Epithelial cell of prostate (primary cell): ENCODE data around the gene OR2T12.
"Not testable (repeated sequence)": the region's sequence is repeated elsewhere in the genome, so short reads cannot be mapped to it uniquely, and the experiment has no call there.

Source experiments
- DNase-seq: peaks from one replicate; pipeline ENCODE4 v3.0.0-alpha.2; 2011; ENCODE audit warnings: low read depth, low spot score
- H3K27ac ChIP-seq: fragments of 450-650 bp; 2 replicates; pipeline ENCODE4 v1.5.1; 2017; ENCODE audit warnings: mild to moderate bottlenecking

OR2T12 gene

GRCh38 chr1:248303324-248303723 lies at the start of gene OR2T12:
OR2T12 (minus strand) TSS chr1:248303424; CDS start chr1:248295578, 7,846 bp downstream.
- no peak for DNase-seq

GRCh38 chr1:248348475-248348874 lies 45.3 kb upstream of the OR2T12 start, which contains the start of gene OR14C36:
OR14C36 (plus strand) TSS chr1:248348775; CDS start chr1:248348775, 0 bp downstream.
- no peak within 1 kb of the TSS for H3K27ac ChIP-seq
- DNase-seq, result no peak

More at GRCh38 chr1:248303324-248303723, at the start of gene OR2T12:
- H3K27ac ChIP-seq, result no peak within 1 kb of the TSS

- no peak overlapping the region for H3K27ac ChIP-seq
- DNase-seq, result no peak
Observed at GRCh38 chr1:248343451-248343850, 40.2 kb upstream of the OR2T12 start.

- H3K27ac ChIP-seq, result no peak within 1 kb of the TSS
- DNase-seq, result no peak
Observed at GRCh38 chr1:248324468-248324867, 21.2 kb upstream of the OR2T12 start, which contains the start of gene OR2M7. OR2M7 (minus strand) TSS chr1:248324568; CDS start chr1:248324568, 0 bp downstream.

GRCh38 chr1:248316796-248317195 lies 13.6 kb upstream of the OR2T12 start:
- H3K27ac ChIP-seq, result no peak overlapping the region
- no peak for DNase-seq

GRCh38 chr1:248306740-248307139 lies 3.5 kb upstream of the OR2T12 start:
- DNase-seq, H3K27ac ChIP-seq: not testable (repeated sequence)

GRCh38 chr1:248306103-248306502 lies 2.9 kb upstream of the OR2T12 start:
- no peak for DNase-seq
- no peak overlapping the region for H3K27ac ChIP-seq

- H3K27ac ChIP-seq, result not testable (repeated sequence)
Observed at GRCh38 chr1:248305672-248306071, 2.4 kb upstream of the OR2T12 start.

GRCh38 chr1:248288391-248288790 lies 14.8 kb downstream of the OR2T12 start:
- no peak for DNase-seq
- H3K27ac ChIP-seq, result no peak overlapping the region

More at GRCh38 chr1:248305672-248306071, 2.4 kb upstream of the OR2T12 start:
- DNase-seq, result not testable (repeated sequence)

- no peak for DNase-seq
- no peak within 1 kb of the TSS for H3K27ac ChIP-seq
Observed at GRCh38 chr1:248277876-248278275, 25.3 kb downstream of the OR2T12 start, which contains the start of gene OR2T33. OR2T33 (minus strand) TSS chr1:248277976; CDS start chr1:248273814, 4,162 bp downstream.

- not testable (repeated sequence) for DNase-seq, H3K27ac ChIP-seq
Observed at GRCh38 chr1:248273225-248273624, 30.0 kb downstream of the OR2T12 start.

GRCh38 chr1:248268178-248268577 lies 35.0 kb downstream of the OR2T12 start:
- no peak for DNase-seq
- H3K27ac ChIP-seq, result no peak overlapping the region

GRCh38 chr1:248259309-248259708 lies 43.9 kb downstream of the OR2T12 start:
- not testable (repeated sequence) for DNase-seq, H3K27ac ChIP-seq

- no peak overlapping the region for H3K27ac ChIP-seq
- no peak for DNase-seq
Observed at GRCh38 chr1:248243204-248243603, 60.0 kb downstream of the OR2T12 start.
